NCI-H510A treated with DMSO at 0.1 percent for 48 hours (cell line): ENCODE measurements around the gene FBXL5.
A peak's percentile ranks its signal among the peaks of the same experiment; 100 is the strongest.
"Not testable (repeated sequence)": the region's sequence is repeated elsewhere in the genome, so short reads cannot be mapped to it uniquely, and the experiment has no call there.

Experiments
- DNase-seq: peaks from one replicate; lab custom pipeline; 2025; lab: John Stamatoyannopoulos, UW

The FBXL5 gene

DNA sequence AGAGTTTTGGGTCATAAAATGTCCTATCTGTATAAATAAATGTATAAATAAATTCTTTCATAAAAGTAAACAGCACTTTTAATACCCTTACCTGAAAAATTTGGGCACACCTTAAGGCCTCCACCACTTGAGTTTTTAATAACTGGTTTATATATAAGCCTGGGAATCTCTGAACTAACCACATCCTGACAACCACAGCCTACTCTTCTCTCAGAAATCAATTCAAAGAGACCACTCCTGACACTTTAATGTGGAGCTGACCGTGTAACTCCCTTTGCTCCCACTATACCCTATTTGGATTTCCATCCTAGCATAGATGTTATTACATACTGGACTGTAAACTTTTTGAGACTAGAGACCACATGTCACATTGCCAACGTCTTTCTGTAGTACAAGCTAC is 3.5 kb downstream of the FBXL5 start:
- no peak for DNase-seq

DNA sequence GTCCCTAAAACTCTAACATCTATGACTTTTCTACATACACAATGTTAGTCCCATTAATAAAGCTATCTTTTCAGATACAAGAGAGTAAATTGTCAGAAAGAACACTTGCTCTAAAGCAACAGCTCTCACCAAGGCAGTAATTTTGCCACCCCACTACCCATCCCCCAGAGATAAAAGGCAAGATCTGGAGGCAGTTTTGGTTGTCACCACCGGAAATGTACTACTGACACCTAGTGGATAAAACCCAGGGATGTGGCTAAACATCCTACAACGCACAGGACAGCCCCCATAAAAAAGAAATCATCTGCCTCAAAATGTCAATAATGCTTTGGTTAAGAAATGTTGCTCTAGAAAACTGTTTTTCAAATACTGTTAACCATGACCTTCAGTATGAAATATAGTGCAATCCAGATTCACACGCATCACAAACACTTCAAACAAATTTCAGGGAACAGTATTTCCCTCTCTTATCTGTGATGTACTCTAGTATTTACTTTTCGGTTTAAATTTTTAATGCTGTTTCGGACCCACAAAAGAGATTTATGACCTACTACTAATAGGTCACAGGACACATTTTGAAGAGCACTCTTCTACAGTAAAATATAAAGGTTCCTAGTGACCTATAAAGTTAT is 5.1 kb downstream of the FBXL5 start:
- peak; percentile 33 for DNase-seq

DNA sequence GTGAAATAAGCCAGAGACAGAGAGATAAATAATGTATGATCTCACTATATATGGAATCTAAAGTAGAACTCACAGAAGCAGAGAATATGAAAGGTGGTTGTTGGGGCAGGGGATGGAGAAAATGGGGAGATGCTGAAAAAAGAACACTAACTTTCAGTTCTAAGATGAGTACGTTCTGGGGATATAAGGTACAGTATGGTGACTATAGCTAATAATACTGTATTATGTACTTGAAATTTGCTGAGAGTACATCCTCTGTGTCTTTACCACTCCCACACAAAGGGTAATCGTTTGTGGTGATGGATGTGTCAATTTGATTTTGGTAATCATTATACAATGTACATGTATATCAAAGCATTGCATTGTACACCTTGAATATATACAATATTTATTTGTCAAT is 6.6 kb downstream of the FBXL5 start:
- no peak for DNase-seq

DNA sequence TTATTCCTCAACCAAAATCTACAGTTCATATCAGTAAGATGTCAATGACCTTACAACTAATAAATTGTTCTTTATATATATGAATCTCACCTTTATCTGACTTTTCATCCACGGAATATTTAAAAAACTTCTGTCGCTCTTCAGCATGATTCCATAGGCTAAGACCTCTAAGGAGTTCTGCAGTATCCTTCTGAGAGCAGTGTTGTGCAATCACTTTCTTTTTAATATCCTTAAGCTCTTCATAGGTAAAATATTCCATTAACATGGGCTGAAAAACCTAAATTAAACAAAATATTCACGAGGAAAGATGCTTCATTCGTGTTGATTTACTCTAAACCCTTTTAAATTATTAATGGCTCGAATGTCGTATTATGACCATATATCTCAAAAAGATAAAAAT is 16.7 kb downstream of the FBXL5 start:
- no peak for DNase-seq

DNA sequence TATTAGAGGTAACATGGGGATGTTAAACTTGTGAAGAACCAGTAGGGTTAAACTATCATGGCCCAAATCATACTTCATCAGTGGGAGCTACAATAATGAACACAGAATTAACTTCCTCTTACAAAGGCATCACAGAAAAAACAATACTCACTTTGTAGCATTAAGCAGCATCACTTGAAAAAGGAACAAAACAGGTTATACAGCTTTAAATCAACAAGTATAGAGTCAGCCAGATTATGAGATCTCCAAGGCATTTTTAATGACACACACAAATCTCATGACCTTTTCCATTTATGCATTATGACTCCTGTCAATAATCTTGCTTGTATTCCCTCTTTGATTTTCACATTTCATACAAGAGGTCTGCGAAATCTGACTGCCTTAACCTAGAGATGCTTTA is 18.3 kb downstream of the FBXL5 start:
- DNase-seq: no peak

- not testable (repeated sequence) for DNase-seq
These were observed 37.8 kb downstream of the FBXL5 start for GRCh38 chr4:15617407-15617806.

GRCh38 chr4:15614891-15615290 is 40.3 kb downstream of the FBXL5 start:
- not testable (repeated sequence) for DNase-seq

GRCh38 chr4:15612136-15612535 is 43.0 kb downstream of the FBXL5 start:
- no peak for DNase-seq

- no peak for DNase-seq
These were observed 44.3 kb downstream of the FBXL5 start for GRCh38 chr4:15610855-15611254.

GRCh38 chr4:15605537-15605936 is 49.6 kb downstream of the FBXL5 start:
- DNase-seq: no peak

GRCh38 chr4:15601862-15602261 is 53.3 kb downstream of the FBXL5 start:
- DNase-seq: no peak

DNA sequence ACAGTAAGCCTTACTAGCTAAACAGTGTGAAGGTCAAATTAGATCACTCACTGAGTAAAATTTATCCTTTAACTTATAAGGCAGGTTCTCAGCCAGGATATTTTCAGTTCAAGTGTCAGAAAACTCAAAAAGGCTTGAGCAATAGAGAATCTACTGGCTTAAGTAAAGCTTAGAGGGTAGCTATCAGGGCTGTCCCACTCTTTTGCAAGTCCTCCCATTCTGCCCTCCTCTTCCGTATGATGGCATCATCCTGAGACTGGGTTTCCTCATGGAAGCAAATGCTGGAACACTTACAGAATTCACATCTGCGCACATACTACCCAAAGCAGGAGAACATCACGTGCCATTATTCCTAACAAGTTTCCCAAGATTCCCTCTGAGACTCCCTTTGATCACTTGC is 55.0 kb downstream of the FBXL5 start:
- no peak for DNase-seq

GRCh38 chr4:15598644-15599043 is 56.5 kb downstream of the FBXL5 start:
- DNase-seq: no peak

DNA sequence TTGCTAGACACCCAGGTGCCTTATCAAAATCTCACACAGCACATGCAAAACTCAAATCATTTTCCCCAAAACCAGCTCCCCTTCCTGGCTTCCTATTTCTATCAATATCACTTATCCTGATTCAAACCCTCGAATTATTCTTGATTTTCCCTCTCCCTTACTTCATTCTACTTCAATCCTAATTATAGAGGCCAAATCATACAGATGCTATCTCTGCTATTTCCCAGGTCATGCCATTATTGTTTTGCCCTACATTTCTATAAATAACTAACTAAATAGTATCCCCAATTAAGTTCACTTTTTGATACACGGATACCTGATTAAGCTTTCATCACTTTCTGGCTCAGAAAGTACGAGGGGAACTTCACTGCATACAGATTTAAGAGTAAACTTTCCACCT is 62.4 kb downstream of the FBXL5 start:
- no peak for DNase-seq

GRCh38 chr4:15587649-15588048 is 67.5 kb downstream of the FBXL5 start:
- no peak for DNase-seq

GRCh38 chr4:15586066-15586465 is 69.1 kb downstream of the FBXL5 start:
- DNase-seq: no peak

- DNase-seq: no peak
These were observed 69.8 kb downstream of the FBXL5 start for GRCh38 chr4:15585331-15585730.

DNA sequence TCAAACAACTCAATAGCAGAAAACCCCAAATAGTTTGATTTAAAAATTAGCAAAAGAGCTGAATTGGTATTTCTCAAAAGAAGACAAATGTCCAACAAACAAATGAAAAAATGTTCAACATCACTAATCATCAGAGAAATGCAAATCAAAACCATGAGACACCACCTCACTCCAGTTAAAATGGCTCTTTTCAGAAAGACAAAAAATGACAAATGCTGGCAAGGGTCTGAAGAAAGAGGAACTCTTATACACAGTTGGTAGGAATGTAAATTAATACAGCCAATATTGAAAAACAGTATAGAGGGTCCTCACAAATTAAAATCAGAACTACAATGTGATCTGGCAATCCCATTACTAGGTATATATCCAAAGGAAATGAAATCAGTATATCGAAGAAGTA is 70.4 kb downstream of the FBXL5 start:
- no peak for DNase-seq

GRCh38 chr4:15577508-15577907 is 77.6 kb downstream of the FBXL5 start:
- no peak for DNase-seq

- no peak for DNase-seq
These were observed 79.2 kb downstream of the FBXL5 start for GRCh38 chr4:15575966-15576365.

- DNase-seq: no peak
These were observed 85.4 kb downstream of the FBXL5 start for GRCh38 chr4:15569746-15570145.

DNA sequence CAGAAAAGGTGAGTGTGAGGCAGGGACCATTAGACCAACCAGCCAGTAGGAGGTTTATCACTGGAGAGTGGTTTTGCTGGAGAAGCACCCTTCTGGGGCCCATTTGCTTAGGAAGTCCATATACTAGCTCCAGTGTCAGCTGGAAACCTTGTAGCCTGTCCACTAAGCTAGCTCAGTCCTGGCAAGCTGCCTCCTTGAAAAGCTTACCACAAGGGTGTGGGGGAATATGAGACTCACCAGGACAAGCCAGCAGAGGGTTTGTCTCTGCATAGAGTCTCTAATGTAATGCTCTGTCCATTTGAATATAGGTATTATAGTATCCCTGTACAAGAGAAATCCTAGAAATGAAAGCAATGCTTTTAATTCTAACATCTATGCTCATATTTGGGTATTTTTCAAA is 86.3 kb downstream of the FBXL5 start:
- no peak for DNase-seq

- DNase-seq: no peak
These were observed 91.3 kb downstream of the FBXL5 start for GRCh38 chr4:15563871-15564270.

- no peak for DNase-seq
These were observed 92.5 kb downstream of the FBXL5 start for GRCh38 chr4:15562623-15563022.

GRCh38 chr4:15562114-15562513 is 93.0 kb downstream of the FBXL5 start:
- DNase-seq: no peak
